Right forelimb (tissue), 1 donor: ENCODE measurements around the gene HBM.
"Not testable (repeated sequence)": the region's sequence is repeated elsewhere in the genome, so short reads cannot be mapped to it uniquely, and the experiment has no call there.

Experiments used
- DNase-seq: peaks from one replicate; pipeline ENCODE4 v3.0.0-alpha.2; 2018

HBM gene

GRCh38 chr16:149024-149660 lies 16.6 kb upstream of the HBM start:
- no peak for DNase-seq

- DNase-seq: no peak
Measured at GRCh38 chr16:152141-153128, 13.3 kb upstream of the HBM start, which contains the start of gene HBZ. Gene HBZ (plus strand): TSS chr16:152644. CDS start chr16:152910, 266 bp downstream.

GRCh38 chr16:153129-153521 lies 12.7 kb upstream of the HBM start:
- not testable (repeated sequence) for DNase-seq

GRCh38 chr16:153550-154216 lies 12.1 kb upstream of the HBM start:
- not testable (repeated sequence) for DNase-seq

- DNase-seq: peak; percentile 60
Measured at GRCh38 chr16:154217-155030, 11.4 kb upstream of the HBM start.

GRCh38 chr16:155031-155398 lies 10.8 kb upstream of the HBM start:
- DNase-seq: no peak

GRCh38 chr16:159136-159849 lies 6.5 kb upstream of the HBM start:
- no peak for DNase-seq

- not testable (repeated sequence) for DNase-seq
Measured at GRCh38 chr16:160242-160641, 5.5 kb upstream of the HBM start.

- DNase-seq: peak; percentile 22
Measured at GRCh38 chr16:160691-161190, 5.0 kb upstream of the HBM start.

- no peak for DNase-seq
Measured at GRCh38 chr16:162271-162991, 3.3 kb upstream of the HBM start.

GRCh38 chr16:163139-163538 lies 2.6 kb upstream of the HBM start:
- DNase-seq: not testable (repeated sequence)

GRCh38 chr16:163696-164095 lies 2.1 kb upstream of the HBM start:
- DNase-seq: not testable (repeated sequence)

- not testable (repeated sequence) for DNase-seq
Measured at GRCh38 chr16:164134-164823, 1.5 kb upstream of the HBM start.

- DNase-seq: no peak
Measured at GRCh38 chr16:164827-165538, 795 bp upstream of the HBM start.

- no peak for DNase-seq
Measured at GRCh38 chr16:166375-167121, 770 bp downstream of the HBM start.

- DNase-seq: no peak
Measured at GRCh38 chr16:167122-167690, 1.4 kb downstream of the HBM start.

- no peak for DNase-seq
Measured at GRCh38 chr16:168424-168823, 2.6 kb downstream of the HBM start.

GRCh38 chr16:169014-169413 lies 3.2 kb downstream of the HBM start:
- no peak for DNase-seq
